ENCODE data around the gene ME1.

The ME1 gene

GRCh38 chr6:83199173-83199862 is 231.5 kb downstream of the ME1 start:
- Histone ChIP-seq H3K4me1 (no peaks in the 10 kb centered on the region), H3K9me3 (ENCODE audit: control insufficient read depth, low read length) (no peaks in the 10 kb centered on the region), H3K27me3 (ENCODE audit: control insufficient read depth, insufficient read depth, low read length) (no peaks in the 10 kb centered on the region), H3K27ac (no peak overlapping the region), H3K36me3 (ENCODE audit: control insufficient read depth, insufficient read depth, low read length) (no peaks in the 10 kb centered on the region), H3K4me3 (ENCODE audit: low read depth, low read length) (no peak overlapping the region), H3K9ac (no peak overlapping the region), H3K4me2 (ENCODE audit: low read length) (no peak overlapping the region), H2AFZ (no peak overlapping the region), H3K79me2 (no peaks in the 10 kb centered on the region)
- no peak for TF ChIP-seq CTCF (IDR thresholded peaks at IDR 0.05)

GRCh38 chr6:83198486-83199172 is 232.2 kb downstream of the ME1 start:
- no peaks in the 10 kb centered on the region for H3K4me1 ChIP-seq
- H3K79me2 ChIP-seq = no peaks in the 10 kb centered on the region
- no peak overlapping the region for H3K4me3 ChIP-seq (ENCODE audit: low read depth, low read length)
- H3K27ac ChIP-seq = no peak overlapping the region
- TF ChIP-seq CTCF (IDR thresholded peaks at IDR 0.05) = no peak
- no peaks in the 10 kb centered on the region for H3K9me3 ChIP-seq (ENCODE audit: control insufficient read depth, low read length)
- H3K9ac ChIP-seq = no peak overlapping the region
- H3K4me2 ChIP-seq (ENCODE audit: low read length) = no peak overlapping the region
- no peak overlapping the region for H2AFZ ChIP-seq
- no peaks in the 10 kb centered on the region for H3K27me3 ChIP-seq (ENCODE audit: control insufficient read depth, insufficient read depth, low read length)
- no peaks in the 10 kb centered on the region for H3K36me3 ChIP-seq (ENCODE audit: control insufficient read depth, insufficient read depth, low read length)

GRCh38 chr6:83193747-83194566 is 236.9 kb downstream of the ME1 start:
- Histone ChIP-seq H3K4me3 (ENCODE audit: low read depth, low read length) (peak overlapping the region; percentile 89), H3K9me3 (ENCODE audit: control insufficient read depth, low read length) (no peaks in the 10 kb centered on the region), H3K36me3 (ENCODE audit: control insufficient read depth, insufficient read depth, low read length) (no peaks in the 10 kb centered on the region), H3K4me2 (ENCODE audit: low read length) (peak overlapping the region; percentile 96), H3K27ac (no peak overlapping the region), H3K79me2 (peaks cover 4% of the 10 kb centered on the region), H3K27me3 (ENCODE audit: control insufficient read depth, insufficient read depth, low read length) (no peaks in the 10 kb centered on the region), H3K9ac (peak overlapping the region; percentile 63), H2AFZ (peak overlapping the region; percentile 95), H3K4me1 (no peaks in the 10 kb centered on the region)
- no peak for TF ChIP-seq CTCF (IDR thresholded peaks at IDR 0.05)

GRCh38 chr6:83192871-83193746 is 237.7 kb downstream of the ME1 start, which contains the start of the genes PGM3 and RWDD2A:
TSS of gene PGM3 (minus strand) at chr6:83193265. CDS start at chr6:83191012, 2,253 bp downstream.
TSS of gene RWDD2A (plus strand) at chr6:83193357. CDS start at chr6:83194452, 1,095 bp downstream.
- Histone ChIP-seq H3K36me3 (ENCODE audit: control insufficient read depth, insufficient read depth, low read length) (no peaks in the 10 kb centered on the region), H3K27me3 (ENCODE audit: control insufficient read depth, insufficient read depth, low read length) (no peaks in the 10 kb centered on the region), H3K9me3 (ENCODE audit: control insufficient read depth, low read length) (no peaks in the 10 kb centered on the region), H3K79me2 (peaks cover 4% of the 10 kb centered on the region), H3K27ac (peak within 1 kb of the TSS; percentile 21), H3K4me2 (ENCODE audit: low read length) (peak within 1 kb of the TSS; percentile 96), H3K4me1 (no peaks in the 10 kb centered on the region), H3K4me3 (ENCODE audit: low read depth, low read length) (peak within 1 kb of the TSS; percentile 89), H2AFZ (peak within 1 kb of the TSS; percentile 95), H3K9ac (peak within 1 kb of the TSS; percentile 63)
- no peak for TF ChIP-seq CTCF (IDR thresholded peaks at IDR 0.05)

Measured in parathyroid adenoma (tissue), 2 donors.